Fibroblast of villous mesenchyme (primary cell): ENCODE measurements around the gene SIN3B. TPM values are rescaled to one million over a fixed set of nuclear protein-coding genes. Genes with fewer than 3 reads are reported as not detected.
A peak's percentile ranks its signal among the peaks of the same experiment; 100 is the strongest.

Experiments
- DNase-seq: peaks from one replicate; pipeline ENCODE4 v3.0.0-alpha.2; 2010; ENCODE audit warnings: low read depth
- H3K4me3 ChIP-seq: 2 replicates; pipeline ENCODE4 v1.5.1; 2011; ENCODE audit warnings: low read depth, mild to moderate bottlenecking, low read length
- total RNA-seq: library from RNA; depleted of rRNA; stranded (reverse); fragments of >200 nt; gene quantifications from 2 replicates; pipeline ENCODE4 v1.2.3, GENCODE V29; 2012
- TF ChIP-seq, protein P1 (sequence below): IDR thresholded peaks from 2 replicates; pipeline ENCODE4 v1.5.1; 2012; ENCODE audit warnings: low read depth, mild to moderate bottlenecking, low read length; ENCODE audit not compliant: insufficient read depth

SIN3B gene
- total RNA-seq, 1 donor, result 40.2 TPM

DNA sequence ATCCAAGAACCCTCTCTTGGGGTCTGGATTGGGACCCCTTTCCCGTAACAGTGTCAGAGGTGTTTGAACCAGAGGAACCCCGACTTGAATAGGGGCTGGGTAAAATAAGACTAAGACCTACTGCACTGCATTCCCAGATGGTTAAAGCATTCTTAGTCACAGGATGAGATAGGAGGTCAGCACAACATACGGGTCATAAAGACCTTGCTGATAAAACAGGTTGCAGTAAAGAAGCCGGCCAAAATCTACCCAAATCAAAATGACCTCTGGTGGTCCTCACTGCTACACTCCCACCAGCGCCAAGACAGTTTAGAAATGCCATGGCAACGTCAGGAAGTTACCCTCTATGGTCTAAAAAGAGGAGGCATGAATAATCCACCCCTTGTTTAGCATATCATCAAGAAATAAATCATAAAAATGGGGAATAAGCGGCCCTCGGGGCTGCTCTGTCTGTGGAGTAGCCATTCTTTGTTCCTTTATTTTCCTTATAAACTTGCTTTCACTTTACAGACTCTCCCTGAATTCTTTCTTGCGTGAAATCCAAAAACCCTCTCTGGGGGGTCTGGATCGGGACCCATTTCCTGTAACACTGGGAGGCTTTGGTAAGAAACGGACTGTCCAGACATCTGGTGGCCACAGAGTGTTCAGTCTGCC lies 4.4 kb upstream of the SIN3B start:
- TF ChIP-seq, protein P1, sequence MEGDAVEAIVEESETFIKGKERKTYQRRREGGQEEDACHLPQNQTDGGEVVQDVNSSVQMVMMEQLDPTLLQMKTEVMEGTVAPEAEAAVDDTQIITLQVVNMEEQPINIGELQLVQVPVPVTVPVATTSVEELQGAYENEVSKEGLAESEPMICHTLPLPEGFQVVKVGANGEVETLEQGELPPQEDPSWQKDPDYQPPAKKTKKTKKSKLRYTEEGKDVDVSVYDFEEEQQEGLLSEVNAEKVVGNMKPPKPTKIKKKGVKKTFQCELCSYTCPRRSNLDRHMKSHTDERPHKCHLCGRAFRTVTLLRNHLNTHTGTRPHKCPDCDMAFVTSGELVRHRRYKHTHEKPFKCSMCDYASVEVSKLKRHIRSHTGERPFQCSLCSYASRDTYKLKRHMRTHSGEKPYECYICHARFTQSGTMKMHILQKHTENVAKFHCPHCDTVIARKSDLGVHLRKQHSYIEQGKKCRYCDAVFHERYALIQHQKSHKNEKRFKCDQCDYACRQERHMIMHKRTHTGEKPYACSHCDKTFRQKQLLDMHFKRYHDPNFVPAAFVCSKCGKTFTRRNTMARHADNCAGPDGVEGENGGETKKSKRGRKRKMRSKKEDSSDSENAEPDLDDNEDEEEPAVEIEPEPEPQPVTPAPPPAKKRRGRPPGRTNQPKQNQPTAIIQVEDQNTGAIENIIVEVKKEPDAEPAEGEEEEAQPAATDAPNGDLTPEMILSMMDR, result no peak
- DNase-seq, result peak; percentile 52
- peak overlapping the region; percentile 55 for H3K4me3 ChIP-seq

GRCh38 chr19:16825312-16826052 lies 3.7 kb upstream of the SIN3B start:
- TF ChIP-seq, protein P1, result no peak
- peak overlapping the region; percentile 55 for H3K4me3 ChIP-seq
- DNase-seq, result peak; percentile 85

- TF ChIP-seq, protein P1, result no peak
- peak overlapping the region; percentile 76 for H3K4me3 ChIP-seq
- no peak for DNase-seq
Measured at GRCh38 chr19:16829822-16830289, 658 bp downstream of the SIN3B start.

- peak; percentile 48 for DNase-seq
- H3K4me3 ChIP-seq, result peak overlapping the region; percentile 76
- TF ChIP-seq, protein P1, result no peak
Measured at GRCh38 chr19:16830679-16831078, 1.5 kb downstream of the SIN3B start.

DNA sequence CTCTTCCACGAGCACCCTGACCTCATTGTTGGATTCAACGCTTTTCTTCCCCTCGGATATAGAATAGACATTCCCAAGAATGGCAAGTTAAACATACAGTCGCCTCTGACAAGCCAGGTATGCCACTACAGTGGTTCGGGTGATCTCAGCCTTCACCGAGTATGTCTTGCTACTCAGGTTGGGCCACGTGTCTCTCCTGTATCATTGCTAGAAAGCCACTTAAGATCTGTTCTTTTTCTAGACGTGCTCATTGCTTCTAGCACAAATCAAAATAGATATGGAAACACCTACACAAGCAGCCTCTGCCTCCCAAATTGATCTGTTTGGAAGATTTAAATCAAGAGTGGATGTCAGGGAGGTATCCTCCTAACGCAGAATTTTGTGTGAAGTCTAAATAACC lies 2.3 kb downstream of the SIN3B start:
- DNase-seq, result no peak

GRCh38 chr19:16834747-16835146 lies 5.5 kb downstream of the SIN3B start:
- TF ChIP-seq, protein P1, result no peak
- H3K4me3 ChIP-seq, result no peak overlapping the region
- no peak for DNase-seq

More for the DNA sequence above, 2.3 kb downstream of the SIN3B start:
- H3K4me3 ChIP-seq, result no peak overlapping the region
- TF ChIP-seq, protein P1, result no peak
